ENCODE results near the gene NTM. TPM values are rescaled to one million over a fixed set of nuclear protein-coding genes. Genes with fewer than 3 reads are reported as not detected.

NTM gene
- total RNA-seq, 6 donors from 2014 or later, result 4.1 to 151 (median 115) TPM

GRCh38 chr11:131385763-131386390, 15.5 kb downstream of the NTM start:
- Histone ChIP-seq H3K4me3 (no peak overlapping the region), H3K4me1 (no peaks in the 10 kb centered on the region), H3K36me3 (no peaks in the 10 kb centered on the region), H3K27ac (no peak overlapping the region), H3K9me3 (no peaks in the 10 kb centered on the region), H3K27me3 (no peaks in the 10 kb centered on the region)
- no peak for TF ChIP-seq EP300 (IDR thresholded peaks at IDR 0.05)
- TF ChIP-seq POLR2AphosphoS5 (IDR thresholded peaks at IDR 0.05), result no peak
- no peak for TF ChIP-seq CTCF (IDR thresholded peaks at IDR 0.05)
- no peak for TF ChIP-seq POLR2A (IDR thresholded peaks at IDR 0.05)
- WGBS, 2 donors, result 75 to 79% methylated on average over 4 of the region's 4 CpGs
- ATAC-seq (ENCODE audit: low FRiP score in 2 of 2), result no peak
- DNase-seq, result no peak

GRCh38 chr11:131386408-131386807, 16.0 kb downstream of the NTM start:
- DNase-seq (no peak), ATAC-seq (ENCODE audit: low FRiP score in 2 of 2) (no peak)
- Histone ChIP-seq H3K27me3 (no peaks in the 10 kb centered on the region), H3K9me3 (no peaks in the 10 kb centered on the region), H3K27ac (no peak overlapping the region), H3K36me3 (no peaks in the 10 kb centered on the region), H3K4me3 (no peak overlapping the region), H3K4me1 (no peaks in the 10 kb centered on the region)
- 67 to 76% methylated on average over 2 of the region's 2 CpGs for WGBS, 2 donors
- TF ChIP-seq CTCF (IDR thresholded peaks at IDR 0.05) (no peak), POLR2AphosphoS5 (IDR thresholded peaks at IDR 0.05) (no peak), POLR2A (IDR thresholded peaks at IDR 0.05) (no peak), EP300 (IDR thresholded peaks at IDR 0.05) (no peak)

- Histone ChIP-seq H3K27me3 (no peaks in the 10 kb centered on the region), H3K36me3 (no peaks in the 10 kb centered on the region), H3K4me1 (no peaks in the 10 kb centered on the region), H3K9me3 (no peaks in the 10 kb centered on the region), H3K4me3 (no peak overlapping the region), H3K27ac (no peak overlapping the region)
- TF ChIP-seq POLR2A (IDR thresholded peaks at IDR 0.05) (no peak), EP300 (IDR thresholded peaks at IDR 0.05) (no peak), POLR2AphosphoS5 (IDR thresholded peaks at IDR 0.05) (no peak), CTCF (IDR thresholded peaks at IDR 0.05) (no peak)
- DNase-seq (no peak), ATAC-seq (ENCODE audit: low FRiP score in 2 of 2) (no peak)
- 58 to 61% methylated on average over 3 of the region's 3 CpGs for WGBS, 2 donors
Measured at GRCh38 chr11:131388030-131388429, 17.6 kb downstream of the NTM start.

- 71 to 77% methylated on average over 5 of the region's 5 CpGs for WGBS, 2 donors
- no peak overlapping the region for H3K27ac ChIP-seq
- H3K36me3 ChIP-seq, result no peaks in the 10 kb centered on the region
- no peaks in the 10 kb centered on the region for H3K9me3 ChIP-seq
- H3K27me3 ChIP-seq, result no peaks in the 10 kb centered on the region
- H3K4me3 ChIP-seq, result no peak overlapping the region
- ATAC-seq (ENCODE audit: low FRiP score in 2 of 2) (no peak), DNase-seq (no peak)
- no peak for TF ChIP-seq POLR2AphosphoS5 (IDR thresholded peaks at IDR 0.05)
- no peak for TF ChIP-seq EP300 (IDR thresholded peaks at IDR 0.05)
- no peak for TF ChIP-seq POLR2A (IDR thresholded peaks at IDR 0.05)
- no peak for TF ChIP-seq CTCF (IDR thresholded peaks at IDR 0.05)
- H3K4me1 ChIP-seq, result no peaks in the 10 kb centered on the region
Measured at GRCh38 chr11:131389582-131389981, 19.2 kb downstream of the NTM start.

- DNase-seq, result peak in 1 of 2 donors; percentile 31
- TF ChIP-seq EP300 (IDR thresholded peaks at IDR 0.05) (no peak), CTCF (IDR thresholded peaks at IDR 0.05) (no peak), POLR2AphosphoS5 (IDR thresholded peaks at IDR 0.05) (no peak), POLR2A (IDR thresholded peaks at IDR 0.05) (no peak)
- WGBS, 2 donors, result 82 to 85% methylated on average over 6 of the region's 6 CpGs
Measured at GRCh38 chr11:131391176-131391575, 20.8 kb downstream of the NTM start.

More at GRCh38 chr11:131391176-131391575, 20.8 kb downstream of the NTM start:
- H3K4me1 ChIP-seq, result no peaks in the 10 kb centered on the region
- H3K27ac ChIP-seq, result no peak overlapping the region
- H3K9me3 ChIP-seq, result no peaks in the 10 kb centered on the region
- no peaks in the 10 kb centered on the region for H3K36me3 ChIP-seq
- ATAC-seq (ENCODE audit: low FRiP score in 2 of 2), result no peak
- no peaks in the 10 kb centered on the region for H3K27me3 ChIP-seq
- no peak overlapping the region for H3K4me3 ChIP-seq
